ENCODE results near the gene FAM13B.

- TF ChIP-seq CTCF (IDR thresholded peaks at IDR 0.05) (no peak), POLR2AphosphoS5 (IDR thresholded peaks at IDR 0.05) (no peak), EP300 (IDR thresholded peaks at IDR 0.05; ENCODE audit: low read depth) (no peak), POLR2A (IDR thresholded peaks at IDR 0.05) (no peak)
Measured at GRCh38 chr5:138028971-138029365, 3.9 kb downstream of the FAM13B start.

Data from transverse colon (tissue), 4 donors.